ENCODE data around the gene RPL31.
"Not testable (repeated sequence)": the region's sequence is repeated elsewhere in the genome, so short reads cannot be mapped to it uniquely, and the experiment has no call there.

The RPL31 gene

DNA sequence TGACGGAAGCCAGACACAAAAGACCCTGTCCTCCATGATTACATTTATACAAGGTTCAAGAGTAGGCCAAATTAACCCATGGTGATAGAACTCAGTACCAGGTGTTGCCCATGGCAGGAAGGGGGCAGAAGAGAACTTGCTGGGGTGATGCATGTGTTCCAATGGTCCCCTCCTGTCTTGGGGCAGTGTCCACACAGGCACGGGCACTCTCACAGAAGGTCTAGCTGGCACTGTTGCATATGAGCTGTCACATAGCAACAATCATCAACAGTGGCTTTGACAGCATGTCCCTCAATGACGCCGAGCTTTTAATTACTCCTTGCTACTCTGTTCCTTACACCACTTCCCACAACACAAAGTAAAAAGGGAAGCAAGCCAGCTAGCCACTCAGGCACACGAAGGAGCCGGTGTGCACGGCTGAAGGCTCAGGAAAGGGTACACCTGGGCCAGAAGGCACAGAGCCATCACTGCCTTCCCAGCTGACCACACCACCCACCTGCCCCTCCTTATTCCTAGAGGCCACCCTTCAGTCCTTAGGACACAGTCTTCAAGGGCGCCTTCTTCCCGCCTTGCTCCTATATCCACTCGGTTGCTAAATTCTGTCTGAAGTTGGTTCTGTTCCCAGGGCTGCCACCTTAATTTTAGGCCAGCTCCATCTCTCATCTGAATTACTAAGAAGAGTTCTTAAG lies 28.9 kb downstream of the RPL31 start:
- no peak for DNase-seq

DNA sequence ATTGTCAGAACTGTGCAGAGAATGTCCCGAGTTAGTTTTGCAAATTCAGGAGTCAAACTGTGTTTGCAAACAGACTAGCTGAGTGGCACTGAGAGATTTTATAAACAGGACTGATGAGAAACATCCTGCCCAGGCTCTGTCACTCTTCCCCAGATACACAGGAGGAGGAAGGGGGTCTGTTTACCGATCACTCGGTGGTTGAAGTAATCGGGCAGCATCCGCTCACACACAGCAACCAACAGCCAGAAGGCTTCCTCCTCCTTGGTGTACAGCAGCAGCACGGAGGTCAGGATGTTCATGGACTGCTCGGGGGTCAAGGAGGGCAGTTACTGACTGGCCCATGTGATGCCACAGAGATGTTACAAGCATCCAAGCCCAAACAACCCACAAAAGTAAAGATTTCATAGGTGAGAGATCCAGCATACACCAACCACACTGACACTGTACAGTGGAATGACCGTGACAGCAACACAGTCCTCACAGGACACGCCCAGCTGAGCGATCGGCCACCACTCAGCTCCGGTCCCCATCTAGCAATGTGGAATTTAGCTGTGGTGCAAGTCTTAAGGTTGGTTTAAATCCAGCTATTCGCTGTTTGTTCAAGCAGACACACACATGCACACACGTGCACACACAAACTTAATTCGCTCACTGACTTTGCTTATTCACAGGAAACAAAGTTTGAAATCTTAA lies 30.1 kb downstream of the RPL31 start:
- DNase-seq: no peak

DNA sequence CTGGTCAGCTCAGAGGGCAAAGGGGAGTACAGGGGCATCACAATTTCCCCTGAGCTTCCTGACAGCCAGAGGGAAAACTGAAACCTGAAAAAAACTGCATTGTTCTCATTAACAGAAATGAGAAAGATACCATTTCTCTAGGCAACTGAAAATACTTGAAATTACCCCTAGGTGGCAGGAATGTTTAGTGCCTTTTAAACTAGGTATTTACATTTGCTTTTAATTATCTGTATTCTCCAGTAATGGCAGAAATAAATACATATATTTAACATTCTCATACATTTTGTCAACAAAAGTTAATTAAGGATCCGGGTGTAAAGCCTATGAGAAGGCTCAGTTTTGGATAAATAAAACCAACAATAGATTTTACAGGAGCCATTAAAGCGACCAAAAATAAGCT lies 34.5 kb downstream of the RPL31 start:
- no peak for DNase-seq

DNA sequence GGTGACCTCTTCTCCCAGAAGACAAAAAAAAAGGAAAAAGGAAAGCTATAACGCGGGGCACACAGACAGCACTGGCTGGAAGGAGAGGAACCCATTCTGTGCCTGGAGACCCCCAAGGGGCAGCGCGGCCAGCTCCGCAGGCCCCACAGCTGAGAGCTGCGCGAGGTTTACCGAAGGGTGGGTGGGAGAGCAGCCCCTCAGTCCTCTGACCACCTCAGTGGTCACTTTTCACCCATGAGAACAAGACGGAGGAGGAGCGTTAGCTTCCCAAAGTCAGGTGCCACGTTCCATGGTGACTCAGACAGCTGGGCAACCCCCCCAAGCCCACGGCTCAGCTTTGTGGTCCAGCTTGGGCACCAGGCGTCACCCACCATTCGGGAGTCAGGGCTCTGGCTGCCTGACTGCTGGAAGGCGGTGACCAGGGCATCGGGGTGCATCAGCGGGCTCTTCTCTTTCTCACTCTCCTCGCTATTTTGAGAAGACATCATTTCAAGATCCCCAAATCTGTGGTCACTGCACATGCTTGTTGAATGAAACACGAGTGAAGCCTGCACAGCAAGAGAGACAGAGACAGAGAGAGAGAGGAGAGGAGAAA lies 35.2 kb downstream of the RPL31 start:
- no peak for DNase-seq

DNA sequence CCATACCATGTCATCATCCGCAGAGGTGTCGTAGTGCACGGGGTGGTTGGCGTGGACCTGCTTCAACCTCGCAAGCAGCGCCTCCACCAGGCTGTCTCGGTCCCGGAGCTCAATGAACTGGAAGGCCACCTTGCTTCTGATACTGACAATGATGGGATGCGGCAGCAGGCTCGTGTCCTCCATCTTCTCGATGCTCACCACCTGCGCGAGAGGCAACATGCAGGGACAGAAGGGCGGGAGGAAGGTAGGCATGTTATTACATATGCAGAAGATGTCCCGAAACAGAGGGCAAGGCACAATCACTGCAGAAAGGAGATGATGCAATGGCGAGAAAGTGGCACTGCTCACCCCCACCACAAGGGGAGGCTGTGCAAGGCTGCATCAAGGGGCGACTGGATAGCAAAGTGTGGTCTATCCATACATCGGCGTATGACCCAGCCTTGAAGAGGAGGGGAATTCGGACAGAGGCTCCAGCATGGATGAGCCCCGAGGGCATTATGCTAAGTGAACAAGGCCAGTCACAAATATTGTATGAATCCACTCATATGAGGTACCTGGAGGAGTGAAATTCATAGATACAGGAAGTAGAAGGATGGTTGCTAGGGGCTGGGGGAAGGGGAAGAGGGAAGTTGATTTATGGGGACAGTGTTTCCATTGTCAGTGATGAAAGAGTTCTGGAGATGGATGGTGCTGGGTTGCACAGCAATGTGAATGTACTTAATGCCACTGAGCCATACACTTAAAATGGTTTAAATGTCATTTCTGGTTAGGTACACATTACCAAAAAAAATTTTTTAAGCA lies 36.6 kb downstream of the RPL31 start:
- peak; percentile 52 for DNase-seq

DNA sequence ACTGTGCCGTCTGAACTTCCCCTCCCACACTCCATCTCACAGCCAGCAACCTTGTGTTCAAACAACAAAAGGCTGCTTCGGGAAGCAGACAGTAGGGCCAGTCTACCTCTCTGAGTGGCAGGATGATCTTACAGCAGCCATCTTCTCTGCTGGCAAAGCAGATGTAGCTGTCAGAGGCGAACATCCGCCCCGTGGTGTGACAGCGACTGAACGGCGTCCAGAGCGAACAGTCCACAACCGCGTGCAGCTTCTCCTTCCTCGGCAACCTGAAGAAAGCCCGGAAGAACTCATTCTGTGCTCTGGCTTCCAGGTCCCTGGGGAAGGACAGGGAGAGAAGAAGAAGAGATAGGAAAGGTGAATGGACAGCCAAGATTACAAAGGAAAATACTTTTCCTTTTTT lies 38.0 kb downstream of the RPL31 start:
- DNase-seq: no peak

DNA sequence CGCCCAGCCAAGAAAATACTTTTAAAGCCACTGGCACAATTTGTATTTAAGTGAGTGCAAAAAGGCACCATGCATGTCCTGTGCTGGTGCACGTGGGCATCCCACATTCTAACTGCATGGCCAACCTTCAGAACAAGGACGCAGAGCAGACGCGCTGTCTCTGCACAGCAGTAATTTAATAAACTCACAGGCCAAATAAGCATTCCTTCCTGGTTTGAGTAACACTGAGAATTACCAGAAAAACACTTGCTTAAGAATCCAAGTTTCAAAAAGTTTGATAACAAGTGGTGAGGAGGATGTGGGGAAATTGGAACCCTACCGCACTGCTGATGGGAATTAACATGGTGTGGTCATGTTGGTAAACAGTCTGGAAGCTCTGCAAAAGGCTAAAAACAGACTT lies 38.7 kb downstream of the RPL31 start:
- DNase-seq: no peak

DNA sequence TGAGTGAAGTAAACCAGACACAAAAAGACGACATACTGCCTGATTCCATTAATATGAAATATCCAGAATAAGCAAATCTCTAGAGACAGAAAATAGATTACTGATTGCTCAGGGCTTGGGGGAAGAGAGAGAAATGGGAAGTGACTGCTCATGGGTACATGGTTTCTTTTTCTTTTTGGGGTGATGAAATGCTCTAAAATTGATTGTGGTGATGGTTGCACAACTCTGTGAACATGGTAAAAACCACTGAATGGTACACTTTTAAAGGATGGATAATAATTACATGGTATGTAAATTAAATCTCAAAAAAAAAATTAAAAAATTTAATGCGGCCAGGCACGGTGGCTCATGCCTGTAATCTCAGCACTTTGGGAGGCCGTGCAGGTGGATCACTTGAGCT lies 39.3 kb downstream of the RPL31 start:
- DNase-seq: no peak

DNA sequence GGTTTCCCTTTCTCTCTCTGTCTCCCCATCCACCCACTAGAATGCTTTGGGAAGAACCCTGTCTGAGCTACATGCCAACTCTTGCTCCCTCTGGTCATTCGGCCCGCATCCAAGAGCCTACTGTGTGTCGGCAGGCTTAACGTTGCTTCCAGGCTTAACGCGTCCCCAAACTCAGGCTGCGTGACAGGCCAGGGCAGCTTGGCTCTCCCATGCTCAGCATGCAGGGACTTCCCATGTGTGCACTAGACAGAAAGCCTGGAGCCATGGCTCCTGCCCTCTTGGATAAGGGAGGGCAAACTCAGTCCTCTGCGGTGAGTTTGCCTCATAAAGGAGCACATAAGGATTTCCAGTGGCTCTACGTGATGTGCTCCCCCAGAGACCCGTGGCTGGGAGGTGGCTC lies 43.2 kb downstream of the RPL31 start:
- no peak for DNase-seq

DNA sequence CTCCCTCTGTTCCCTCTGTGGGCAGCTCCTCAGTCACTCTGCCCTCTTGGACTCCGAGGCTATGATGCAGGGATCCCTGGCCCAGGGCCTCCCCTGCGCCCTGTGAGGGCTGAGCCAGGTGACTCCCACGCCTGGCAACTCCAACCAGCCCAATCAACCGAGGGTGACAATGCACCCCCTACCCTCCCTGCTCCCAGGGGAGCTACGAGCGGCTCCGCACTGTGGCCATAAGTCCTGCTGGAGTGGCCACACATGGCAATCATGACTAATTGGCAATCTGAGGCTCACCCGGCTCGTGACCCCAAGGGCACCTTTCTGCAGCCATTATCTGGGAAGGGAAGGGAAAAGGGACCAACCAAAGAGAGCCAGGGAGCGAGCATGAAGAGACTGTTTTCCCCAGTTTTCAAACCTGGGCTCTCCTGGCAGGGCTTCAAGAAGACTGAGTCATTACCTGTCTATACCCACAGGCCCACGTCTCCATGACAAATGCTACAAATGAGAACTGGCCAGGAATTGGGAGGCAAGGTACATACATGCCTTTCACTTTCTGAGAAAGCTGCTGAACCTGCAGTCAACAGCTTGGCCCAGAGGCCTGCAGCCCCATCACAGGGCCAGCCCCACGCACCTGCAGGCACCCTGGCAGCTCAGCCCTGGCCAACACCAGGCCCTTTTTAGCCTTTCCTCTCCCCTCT lies 45.1 kb downstream of the RPL31 start:
- DNase-seq: peak; percentile 8

DNA sequence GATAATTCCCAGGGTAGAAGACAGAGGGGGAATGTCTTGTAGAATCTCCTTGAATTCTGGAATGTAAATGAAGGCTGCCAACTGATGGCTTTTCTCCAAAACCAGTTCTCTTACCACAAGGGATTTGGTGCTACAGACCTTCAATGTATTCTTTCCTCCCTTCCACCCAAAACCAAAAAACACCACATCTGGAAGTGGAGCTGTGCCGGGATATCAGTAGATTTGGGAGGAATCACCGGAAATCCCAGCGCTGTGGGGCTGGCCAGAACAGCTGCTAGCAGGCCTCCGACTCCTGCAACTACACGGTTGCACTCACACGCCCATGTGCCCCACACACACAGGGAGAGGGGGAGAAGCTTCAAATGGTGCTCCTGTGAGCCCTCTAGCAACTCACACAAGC lies 45.7 kb downstream of the RPL31 start:
- no peak for DNase-seq

DNA sequence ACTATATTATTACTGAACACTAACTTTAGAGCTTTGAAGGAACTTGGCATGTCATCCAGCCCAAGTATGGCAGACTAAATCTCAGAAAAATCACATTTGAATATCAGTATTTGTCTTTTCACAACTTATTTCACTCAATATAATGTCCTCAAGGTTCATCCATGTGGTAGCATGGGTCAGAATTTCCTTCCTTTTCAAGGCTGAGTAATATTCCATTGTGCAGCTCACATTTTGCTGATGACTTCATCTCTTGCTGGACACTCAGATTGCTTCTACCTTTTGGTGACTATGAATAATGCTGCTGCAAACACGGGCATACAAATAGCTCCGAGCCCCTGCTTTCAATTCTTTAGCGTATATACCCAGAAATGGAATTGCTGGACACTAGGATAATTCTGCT lies 46.7 kb downstream of the RPL31 start:
- no peak for DNase-seq

DNA sequence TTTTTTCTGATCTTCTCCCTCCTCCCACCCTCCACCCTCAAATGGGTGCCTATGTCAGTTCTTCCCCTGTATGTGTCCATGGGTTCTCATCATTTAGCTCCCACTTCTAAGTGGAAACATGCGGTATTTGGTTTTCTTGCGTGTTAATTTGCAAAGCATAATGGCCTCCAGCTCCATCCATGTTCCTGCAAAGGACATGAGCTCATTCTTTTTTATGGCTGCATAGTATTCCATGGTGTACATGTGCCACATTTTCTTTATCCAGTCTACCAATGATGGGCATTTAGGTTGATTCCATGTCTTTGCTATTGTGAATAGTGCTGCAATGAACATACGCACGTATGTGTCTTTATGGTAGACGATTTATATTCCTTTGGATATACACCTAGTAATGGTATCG lies 48.8 kb downstream of the RPL31 start:
- DNase-seq: not testable (repeated sequence)

DNA sequence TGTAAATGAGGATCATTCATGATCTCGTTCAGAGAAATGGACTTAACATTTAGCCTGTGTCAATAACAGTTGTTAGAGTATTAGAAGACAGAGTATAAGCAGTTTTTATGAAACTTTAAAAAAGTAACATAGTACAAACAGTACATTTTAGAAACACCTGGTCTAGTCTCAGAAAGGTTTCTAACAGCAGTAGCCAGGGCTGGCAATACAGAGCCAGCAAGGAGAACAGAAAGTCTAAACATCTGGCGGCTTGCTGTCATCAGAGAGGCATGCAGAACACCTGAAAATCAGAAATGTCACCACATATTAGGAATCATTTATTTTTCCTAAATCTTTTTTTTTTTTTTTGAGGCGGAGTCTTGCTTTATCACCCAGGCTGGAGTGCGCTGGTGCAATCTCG lies 50.1 kb downstream of the RPL31 start:
- no peak for DNase-seq

DNA sequence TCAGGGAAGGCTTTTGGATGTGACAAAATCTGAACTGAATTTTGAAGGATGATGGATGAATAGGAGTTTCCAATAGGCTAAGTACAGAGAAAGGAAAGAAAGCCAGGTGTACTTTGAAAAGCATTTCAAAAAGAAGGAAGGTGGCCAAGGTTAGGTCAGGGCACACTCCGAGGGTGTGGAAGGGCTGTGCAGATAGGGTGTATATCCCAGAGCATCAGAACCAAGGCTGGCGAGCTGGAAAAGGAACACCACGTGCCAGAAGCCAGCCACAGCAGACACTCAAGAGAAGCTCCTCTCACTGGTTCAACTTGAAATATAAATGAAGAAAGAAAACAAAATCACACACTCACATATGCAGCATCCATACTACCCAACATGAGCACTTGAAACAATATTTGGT lies 51.0 kb downstream of the RPL31 start:
- DNase-seq: no peak
